Amygdala (tissue), 56 donors: ENCODE data around the gene PRDM16.

Experiments used
- DNase-seq, 56 donors: peaks; one replicate each; lab custom pipeline; 2025; lab: John Stamatoyannopoulos, UW

PRDM16 gene

DNA sequence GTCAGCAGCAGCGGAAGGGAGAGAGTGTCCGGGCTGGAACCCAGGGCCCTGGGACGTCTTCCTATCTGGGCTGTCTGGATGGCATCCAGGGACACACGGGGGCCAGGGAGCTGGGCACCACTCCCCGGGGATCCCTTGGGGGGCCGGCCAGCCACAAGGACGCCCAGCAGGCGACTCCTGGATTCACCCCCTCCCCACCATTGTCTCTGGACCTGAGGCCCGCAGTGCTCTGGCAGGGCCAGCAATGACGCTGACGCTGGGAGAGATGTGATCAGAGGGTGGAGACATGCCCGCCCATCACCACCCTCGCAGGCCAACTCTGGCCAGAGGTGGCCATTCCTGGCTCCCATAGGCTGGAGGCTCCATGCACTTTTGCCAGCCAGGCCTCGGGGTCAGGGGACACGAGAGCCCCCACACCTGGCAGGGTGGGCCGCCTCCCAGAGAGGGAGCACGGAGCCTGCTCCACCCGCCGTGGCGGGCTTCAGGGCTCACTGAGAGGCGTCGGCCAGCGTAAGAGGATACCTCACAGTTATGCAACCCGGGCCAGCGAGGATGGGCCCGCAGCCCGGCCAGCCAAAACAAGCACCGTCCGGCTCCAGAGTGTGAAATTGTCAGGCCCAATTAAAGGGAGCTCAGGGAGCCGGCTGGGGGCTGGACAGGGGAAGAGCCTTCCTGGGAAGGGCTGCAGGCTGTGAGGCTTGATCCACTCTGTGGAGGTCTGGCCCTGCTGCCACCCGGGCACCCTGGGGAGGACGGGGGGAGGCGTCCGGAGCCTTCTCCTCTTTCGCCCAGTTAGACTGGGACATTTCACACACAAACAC, 37.4 kb upstream of the PRDM16 start:
- peak in 17 of 56 donors; percentile 13 to 78 (median 45) for DNase-seq

DNA sequence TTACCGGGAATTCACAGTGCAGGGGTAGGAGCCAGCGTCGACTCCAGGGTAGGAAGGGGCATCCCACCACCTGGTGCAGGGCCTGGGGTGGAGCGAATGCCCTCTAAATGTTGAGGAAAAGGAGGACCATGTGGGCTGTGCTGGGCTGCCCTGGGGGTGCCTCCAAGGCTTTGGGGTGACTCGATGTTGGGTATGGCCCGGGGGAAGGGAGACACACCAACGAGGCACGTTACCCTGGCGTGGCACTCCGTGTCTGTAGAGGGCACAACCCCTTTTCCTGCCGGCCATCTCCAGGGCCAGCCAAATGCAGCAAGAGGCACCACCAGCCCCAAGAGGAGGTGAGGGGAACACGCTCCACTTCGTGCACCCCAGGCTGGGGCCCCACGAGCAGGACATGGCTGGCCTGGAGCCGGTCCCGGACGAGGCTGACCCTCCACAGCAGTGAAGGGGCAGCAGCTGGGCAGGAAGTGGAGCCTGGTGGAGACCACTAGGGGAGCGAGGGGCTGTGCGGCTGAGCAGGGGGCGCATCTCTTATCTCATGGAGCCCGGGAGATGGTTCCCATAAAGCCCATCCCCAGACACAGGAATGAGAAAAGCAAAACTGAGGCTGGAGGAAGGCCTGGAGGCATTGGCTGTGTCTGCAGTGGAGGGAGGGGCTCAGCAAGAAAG, 36.5 kb upstream of the PRDM16 start:
- no peak for DNase-seq

DNA sequence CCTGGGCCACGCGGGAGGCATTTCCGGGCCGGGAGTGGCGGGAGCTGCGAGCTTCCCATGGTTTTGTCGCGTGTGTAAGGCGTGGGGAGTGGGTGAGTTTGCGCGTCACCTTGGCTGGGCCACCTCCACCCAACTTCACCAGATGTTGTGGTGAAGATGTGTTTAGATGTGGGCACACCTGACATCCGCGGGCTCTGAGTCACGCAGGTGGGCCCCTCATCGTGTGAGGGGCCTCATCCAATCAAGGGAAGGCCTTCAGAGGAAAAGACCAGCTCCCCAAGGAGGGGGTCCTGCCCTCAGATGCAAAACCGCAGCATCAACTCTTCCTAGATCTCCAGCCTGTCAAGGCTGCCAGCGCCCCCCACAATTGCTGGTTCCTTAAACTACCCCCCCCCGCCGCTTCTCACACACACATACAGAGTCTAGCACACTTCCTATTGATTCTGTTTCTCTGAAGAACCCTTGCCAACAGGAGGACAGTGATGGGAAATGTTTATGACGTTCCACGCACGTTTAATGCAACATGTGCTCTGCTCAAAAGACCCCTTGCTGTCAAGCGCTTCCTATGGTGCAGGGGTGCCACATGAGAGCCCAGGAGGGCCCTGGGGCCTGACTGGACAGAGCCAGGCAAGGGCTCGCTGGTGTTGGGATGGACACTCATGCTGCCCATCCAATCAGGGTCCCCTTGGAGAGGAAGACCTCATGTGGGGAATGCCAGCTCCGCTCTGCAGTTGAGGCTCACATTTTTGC, 35.8 kb upstream of the PRDM16 start:
- no peak for DNase-seq

DNA sequence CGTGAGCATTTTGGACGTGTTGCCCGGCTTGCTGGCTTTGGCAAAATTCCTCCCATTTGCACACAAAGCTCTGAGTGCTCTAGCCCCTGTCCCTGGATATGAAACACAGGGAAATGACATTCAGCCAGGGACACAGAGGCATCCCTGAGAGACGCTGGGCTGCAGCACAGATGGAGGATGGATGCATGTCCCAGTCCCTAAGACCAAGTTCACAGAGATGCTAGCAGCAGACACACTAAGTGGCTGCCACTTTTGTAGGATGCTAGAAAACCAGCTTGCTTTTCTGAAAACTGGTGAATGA, 35.3 kb upstream of the PRDM16 start:
- DNase-seq, result no peak

DNA sequence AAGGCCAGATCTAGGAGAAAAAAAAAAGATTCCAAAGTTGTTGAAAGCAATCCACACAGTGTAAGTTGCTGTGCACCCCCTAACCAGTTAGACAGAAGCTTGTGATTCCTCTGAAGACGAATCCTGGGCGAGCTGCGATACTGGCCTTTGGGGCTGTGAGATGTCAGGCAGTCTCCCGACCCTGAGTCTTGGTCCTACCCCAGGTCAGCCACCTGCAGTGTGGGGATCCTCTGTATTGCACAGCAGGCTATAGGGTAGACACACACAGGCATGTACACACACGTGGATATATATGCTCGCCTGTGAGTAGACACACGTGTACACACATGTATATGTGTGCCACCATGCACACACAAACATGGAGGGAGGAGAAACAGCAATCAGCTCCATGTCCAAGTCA, 34.8 kb upstream of the PRDM16 start:
- DNase-seq, result no peak

DNA sequence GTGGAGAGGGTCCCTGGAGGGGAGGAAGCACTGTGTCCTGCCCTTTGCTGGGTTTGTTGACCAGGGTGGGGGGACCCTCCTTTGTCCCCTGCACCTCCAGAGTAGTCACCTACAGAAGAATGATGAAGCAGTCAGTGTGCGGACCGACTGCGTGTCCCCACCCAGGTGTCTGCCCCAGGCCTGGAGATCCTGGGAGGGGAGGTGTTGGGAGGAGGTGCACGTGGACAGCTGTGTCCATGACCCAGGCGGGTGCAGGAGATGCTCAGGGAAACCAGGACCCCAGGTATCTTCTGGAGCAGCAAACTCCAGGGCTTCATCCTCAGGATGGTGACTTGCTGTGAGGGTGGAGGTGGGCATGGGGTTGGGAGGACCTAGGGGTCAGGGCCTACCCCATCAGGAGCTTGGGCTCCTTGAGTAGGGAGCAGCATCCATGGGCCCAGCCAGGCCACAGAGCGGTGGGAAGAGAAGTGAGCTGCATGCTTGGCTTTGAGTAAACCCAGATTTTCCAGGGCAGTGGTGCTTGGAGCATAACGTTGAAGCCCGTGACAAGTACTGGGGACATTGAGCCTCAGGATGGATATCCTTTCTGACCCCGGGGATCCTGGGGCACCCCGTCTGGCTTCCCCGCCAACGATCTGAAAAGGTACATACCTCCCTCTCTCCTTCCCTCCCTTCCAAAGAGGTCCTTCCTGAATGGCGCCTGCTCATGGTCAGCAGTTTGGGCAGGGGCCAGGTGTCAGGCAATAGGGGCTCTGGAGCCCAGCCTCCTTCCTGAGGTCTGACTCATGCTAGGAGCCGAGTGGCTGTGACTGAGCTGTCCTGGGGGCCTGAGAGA, 34.1 kb upstream of the PRDM16 start:
- DNase-seq, result no peak

DNA sequence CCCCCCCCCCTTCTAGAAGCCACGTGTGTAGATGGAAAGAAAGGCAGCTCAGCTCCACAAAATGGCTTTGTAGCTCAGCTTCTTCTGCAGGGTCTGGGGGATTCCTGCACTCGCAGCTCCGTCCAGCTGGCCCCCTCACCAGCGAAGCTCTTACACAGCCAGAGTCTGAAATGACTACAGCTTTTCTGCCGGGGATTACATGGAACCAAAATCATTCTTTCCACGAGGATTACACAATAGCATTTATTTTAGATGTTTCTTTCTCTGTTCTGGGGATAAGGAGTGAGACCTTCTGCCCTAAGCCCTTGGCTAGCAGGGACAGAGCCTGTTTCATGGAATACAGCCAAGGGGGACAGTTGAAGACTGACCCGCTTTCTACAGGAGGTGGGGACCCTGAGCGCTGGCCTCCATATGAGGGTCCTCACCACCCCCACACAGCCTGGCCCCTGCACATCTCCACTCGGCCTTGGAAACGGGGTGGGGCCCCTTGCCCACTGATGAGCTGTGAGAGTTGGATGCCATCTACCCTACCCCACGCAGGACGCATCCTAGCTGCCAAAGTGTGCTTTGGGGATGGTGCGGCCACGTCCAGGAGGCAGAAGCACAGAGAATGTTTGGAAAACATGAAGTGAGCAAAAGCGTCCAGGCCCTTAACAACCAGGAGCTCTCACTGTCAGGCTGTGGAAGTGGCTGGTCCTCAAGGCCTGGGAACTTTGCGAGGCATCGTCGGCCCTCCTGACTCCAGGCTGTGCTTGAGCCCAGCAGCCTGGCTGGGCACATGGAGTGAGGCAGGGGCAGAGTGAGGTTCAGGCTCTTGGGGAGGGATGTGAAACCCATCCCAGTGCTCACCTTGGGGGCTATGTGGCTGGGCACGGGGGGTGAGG, 33.2 kb upstream of the PRDM16 start:
- no peak for DNase-seq

DNA sequence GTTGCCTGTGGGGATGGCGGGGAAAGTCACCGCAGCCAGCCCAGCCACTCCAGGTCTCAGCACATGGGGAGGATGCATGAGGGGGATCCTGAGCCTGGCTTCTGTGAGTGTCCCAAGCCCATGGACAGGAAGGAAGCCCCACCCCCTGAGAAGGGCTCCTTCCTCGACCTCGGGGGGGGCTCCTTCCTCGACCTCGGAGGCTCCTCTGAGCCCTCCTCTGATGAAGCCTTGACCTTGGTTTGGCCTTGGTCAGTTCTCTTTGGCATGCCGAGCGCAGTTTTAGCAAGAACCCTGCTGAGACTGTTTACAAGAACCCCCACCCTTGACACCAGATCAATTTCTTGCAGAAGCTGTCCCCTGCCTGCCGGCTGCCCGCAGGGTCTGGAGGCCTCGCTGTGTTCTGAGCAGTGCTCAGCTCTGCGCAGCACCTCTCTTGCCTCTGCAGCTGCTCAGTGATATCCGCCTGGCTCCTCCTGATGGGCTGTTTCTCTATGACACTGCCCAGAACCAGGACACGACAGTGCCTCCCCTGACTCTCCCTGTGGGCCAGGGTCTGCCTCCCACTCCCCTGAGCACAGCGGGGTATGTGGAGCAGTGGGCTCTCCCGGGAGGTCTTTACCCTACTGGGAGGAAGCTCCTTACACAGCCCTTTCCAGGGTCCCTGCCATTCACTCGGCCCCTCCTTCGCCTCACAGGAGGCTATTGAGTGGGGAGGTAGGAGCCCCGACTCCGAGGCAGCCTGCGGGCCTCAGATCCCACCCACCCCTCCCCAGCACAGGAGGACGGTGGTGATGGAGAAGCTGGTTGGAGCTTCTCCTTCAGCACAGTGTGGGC, 32.3 kb upstream of the PRDM16 start:
- DNase-seq, result no peak

DNA sequence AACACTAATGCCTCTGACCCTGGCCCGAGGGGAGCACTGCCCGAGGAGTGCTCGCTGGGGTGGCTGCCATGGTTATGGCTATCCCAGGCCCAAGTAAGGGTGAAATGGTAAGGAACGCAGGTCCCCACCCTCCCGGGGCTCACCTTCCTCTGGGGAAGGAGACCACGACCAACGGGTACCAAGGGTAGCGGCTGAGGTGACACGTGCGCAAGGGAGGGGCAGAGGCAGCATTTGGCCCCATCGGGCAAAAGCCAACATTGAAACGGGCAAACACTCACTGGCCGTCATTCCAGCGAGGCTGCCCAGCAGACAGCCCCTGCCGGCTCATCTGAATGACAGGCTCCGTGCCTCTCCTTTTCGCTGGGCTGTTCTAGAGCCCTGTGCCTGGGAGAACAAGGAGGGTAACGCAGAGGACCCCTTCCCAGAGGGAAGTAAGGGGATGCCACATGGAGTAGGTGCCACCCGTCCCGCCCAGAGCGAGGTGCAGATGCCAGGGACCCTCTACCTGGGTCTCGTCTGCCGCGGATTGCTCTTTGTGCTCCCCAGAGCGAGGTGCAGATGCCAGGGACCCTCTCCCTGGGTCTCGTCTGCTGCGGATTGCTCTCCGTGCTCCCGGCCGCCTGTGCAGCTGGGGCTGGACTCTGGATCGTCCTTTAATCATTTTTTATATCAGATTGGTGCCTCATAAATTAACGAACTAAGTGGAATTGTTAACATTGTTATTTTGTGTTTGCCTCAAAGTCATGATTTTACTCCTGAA, 31.5 kb upstream of the PRDM16 start:
- no peak for DNase-seq

DNA sequence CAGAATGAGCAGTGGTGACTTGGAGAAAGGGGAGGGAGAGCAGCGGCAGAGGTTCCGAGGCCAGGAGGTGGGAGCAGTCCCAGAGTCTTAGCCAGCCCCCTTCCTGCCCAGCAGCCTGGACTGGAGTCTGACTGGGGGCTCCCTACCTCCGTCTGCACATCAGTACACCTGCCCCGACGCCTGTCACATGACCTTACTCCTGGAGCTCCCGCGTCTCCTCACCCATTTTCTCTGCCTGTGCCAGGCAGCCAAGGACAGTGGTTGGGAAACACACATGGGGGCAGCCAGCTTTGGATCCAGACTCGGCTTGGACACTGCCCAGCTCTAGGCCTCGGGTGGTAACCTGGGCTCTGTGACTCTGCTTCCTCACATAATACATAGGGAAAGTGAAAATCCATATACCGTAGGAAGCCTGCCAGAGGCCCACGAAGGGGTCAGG, 30.9 kb upstream of the PRDM16 start:
- no peak for DNase-seq

DNA sequence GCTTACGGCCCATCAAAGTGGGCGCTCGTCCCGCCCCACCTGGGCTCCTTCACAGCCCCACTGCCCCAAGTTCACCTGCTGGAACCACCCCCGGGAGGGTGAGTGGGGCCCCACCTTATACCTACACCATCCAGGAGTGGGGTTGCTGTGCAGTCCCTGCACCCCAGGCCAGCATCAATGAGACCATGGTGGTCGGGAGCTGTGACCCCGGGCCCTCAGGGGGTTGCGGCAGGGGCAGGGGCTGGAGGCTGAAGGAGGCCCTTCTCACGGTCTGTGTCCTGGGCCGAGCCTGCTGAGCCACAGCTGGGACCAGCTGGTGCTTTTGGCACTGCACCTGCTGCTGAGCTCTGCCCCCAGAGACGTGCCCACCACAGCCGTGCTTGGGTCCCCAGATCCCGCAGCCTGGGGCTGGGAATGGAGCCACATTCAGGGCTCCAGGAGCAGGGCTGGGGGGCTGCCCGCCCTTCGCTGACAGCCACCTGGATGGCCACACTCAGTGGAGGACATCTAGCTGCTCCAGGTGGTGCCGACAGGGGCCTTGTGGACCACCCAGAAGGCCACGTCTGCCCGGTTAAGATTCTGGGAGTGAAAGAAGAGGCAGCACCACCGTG, 30.3 kb upstream of the PRDM16 start:
- DNase-seq, result no peak

DNA sequence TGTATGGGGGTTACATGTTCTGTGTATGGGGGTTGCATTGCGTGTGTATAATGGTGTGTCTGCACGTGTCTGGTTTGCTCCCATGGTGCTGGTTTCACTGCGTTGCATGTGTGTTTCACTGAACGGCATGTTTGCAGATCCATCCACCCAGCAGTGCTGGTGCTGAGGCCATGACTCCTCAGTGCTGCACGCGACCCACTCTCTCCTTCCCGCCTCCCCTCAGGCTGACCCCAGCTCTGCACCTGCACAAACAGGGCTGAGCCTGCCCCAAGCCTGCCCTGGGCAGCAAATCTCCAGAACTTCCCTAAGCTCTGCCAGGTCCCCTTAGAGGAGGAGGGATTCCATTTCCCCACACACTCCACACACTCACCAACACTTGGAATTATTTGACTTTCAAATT, 29.0 kb upstream of the PRDM16 start:
- no peak for DNase-seq

DNA sequence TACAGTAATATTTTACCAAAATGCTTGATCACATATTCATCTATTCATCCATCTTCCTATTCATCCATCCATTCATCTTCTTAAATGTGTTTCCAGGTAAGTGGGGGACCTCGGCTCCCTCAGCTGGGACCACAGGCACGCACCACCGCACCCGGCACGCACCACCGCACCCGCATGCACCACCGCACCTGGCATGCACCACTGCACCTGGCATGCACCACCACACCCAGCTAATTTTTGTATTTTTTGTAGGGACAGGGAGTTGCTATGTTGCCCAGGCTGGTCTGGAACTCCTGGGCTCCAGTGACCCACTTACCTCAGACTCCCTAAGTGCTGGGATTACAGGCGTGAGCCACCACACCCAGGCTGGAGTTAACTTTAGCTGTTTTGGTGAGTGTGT, 26.5 kb upstream of the PRDM16 start:
- DNase-seq, result no peak

DNA sequence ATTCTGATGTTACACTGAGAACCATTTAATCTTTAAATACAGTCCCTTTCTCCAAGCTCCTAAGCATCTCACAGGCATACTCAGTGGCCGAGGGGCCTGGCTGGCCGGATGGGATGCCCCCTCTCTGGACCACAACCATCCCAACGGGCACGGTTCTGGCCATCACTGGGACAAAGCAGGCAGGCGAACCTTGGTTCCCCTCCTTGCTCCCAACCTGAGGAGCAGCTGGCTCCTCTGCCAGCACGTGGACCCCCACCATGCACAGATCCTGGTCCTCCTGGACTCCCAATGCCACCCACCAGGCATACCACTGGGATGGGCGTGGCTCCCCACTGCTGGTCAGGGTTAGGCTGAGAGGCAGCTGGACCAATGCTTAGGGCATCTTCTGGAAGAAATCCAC, 19.8 kb upstream of the PRDM16 start:
- no peak for DNase-seq

DNA sequence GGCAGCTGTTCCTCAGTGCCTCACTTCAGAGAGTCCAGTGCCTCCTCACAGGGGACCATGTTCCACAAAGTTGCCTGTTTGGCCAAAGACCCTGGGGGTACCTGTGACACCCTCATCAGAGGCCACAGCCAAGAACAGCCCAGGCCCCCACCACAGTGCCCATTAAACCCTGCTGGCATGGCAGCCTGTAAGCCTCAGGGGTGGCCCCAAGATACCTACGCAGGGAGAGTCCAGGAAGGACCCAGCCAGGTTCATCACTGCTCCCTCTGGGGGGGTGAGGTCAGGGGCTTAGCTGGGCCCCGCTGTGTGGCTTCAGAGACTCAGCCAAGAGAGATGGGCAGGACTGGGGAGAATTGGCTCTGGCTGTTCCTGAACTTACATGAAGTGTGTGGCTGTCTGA, 19.1 kb upstream of the PRDM16 start:
- DNase-seq, result no peak

DNA sequence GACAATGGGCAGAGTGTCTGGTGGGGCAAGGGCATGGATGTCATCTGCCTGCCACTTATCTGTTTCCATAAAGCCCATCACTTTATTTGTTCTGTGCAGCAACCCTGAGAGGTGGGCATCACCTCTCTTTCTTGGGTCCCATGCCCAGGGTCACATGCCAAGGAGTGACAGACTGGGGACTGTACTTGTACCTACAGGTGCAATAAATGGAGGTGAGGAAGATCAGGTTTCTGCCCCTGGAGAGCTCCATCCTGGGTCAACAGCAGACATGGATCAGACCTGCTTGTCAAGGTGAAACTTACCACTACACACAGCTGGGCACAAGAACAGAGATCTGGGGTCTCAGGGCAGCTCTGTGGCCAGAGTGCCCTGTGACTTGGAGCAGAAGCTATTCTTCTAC, 18.4 kb upstream of the PRDM16 start:
- DNase-seq, result no peak
